GM19035 (cell line): Measurements from ENCODE around the gene SVEP1.
"Not testable (repeated sequence)": the region's sequence is repeated elsewhere in the genome, so short reads cannot be mapped to it uniquely, and the experiment has no call there.

Experiments used
- ATAC-seq: cut with Tn5 transposase; IDR thresholded peaks from one replicate; pipeline ENCODE4 v1.9.1; 2021; ENCODE audit not compliant: unreplicated experiment

SVEP1 gene

DNA sequence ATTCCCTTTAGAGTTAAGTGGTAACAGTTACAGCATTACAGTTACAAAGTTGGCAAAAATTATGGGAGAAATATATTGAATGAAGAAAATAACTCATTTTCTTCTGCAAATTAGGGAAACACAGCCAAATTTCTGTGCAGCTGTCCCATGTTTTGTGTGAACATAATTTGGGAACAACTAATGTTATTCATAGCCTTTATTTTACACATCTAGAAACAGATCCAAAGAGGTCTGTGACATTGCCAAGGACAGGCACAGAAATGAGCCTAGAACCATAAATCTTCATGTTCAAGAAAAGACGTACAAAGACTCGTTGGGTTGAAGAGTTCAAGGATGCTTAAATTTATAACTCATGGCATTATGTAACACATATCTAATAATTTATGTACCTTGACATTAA, 127.8 kb downstream of the SVEP1 start:
- no peak for ATAC-seq

DNA sequence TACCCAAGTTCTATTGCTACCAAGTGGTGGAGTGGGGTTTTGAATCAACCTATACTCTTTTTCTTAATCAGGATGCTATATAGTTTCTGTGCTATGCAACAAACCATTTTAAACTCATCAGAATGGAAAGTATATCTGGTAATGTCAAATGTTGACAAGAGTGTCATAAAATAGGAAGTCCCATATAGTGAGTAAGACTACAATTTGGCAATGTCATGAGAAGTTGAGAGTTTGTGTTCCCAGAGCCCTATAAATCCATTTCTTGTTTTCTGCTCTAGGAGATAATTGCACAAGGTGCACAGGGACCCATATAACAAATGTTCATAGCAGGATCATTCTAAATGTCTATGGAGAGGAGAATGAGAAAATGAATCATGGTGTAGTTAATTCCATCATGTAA, 132.1 kb downstream of the SVEP1 start:
- ATAC-seq: no peak

DNA sequence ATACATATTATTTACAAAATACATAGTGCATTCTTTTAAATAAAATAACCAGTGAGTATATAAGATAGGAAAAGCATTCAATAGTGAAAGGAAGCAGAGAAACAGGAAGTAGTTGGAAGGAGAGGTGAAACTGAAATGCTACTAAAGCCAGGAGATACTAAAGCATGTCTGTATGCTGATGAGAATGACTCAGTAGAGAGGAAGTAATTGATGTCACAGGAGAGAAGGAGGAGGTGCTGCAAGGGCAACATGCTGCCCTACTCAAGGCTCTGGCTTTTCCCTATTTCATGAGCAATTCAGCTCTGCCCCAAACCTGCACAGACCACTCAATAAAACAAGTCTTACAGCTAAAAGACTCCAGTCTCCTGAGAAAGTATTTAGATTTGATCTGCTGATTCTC, 133.4 kb downstream of the SVEP1 start:
- no peak for ATAC-seq

DNA sequence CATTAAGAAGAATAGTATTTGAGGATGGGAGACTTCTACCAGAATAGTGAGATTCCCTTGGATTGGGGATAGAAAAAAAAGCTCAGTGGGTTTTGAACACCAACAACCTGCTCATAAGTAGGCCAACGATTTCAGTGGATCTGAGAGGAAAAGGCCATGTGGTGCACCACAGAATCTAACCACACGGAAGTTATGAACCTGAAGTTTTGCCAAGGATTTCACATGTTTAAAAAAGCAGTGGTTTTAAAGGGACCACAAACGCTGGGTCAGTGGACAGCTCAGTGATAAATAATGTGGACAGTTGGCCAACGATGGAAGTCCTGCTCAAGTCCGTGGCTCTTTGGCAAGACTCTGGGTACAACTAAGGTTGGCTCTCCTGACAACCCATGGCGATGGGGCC, 134.6 kb downstream of the SVEP1 start:
- no peak for ATAC-seq

DNA sequence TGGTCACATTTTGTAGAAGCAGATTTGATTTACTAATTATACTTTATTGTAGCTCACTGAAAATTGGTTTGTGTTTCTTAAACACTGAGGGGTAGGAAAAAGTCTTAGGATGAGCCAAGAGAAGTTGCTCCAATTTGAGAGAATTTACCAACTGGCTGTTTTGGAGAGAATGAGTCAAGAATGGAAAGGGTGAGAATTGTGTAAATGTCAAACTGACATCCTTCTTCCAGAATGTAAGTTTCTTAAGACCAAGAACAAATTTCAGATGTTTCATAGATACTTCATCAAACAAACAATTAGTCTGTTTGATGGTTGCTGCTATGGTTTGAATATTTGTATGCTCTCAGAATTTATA, 135.7 kb downstream of the SVEP1 start:
- no peak for ATAC-seq

DNA sequence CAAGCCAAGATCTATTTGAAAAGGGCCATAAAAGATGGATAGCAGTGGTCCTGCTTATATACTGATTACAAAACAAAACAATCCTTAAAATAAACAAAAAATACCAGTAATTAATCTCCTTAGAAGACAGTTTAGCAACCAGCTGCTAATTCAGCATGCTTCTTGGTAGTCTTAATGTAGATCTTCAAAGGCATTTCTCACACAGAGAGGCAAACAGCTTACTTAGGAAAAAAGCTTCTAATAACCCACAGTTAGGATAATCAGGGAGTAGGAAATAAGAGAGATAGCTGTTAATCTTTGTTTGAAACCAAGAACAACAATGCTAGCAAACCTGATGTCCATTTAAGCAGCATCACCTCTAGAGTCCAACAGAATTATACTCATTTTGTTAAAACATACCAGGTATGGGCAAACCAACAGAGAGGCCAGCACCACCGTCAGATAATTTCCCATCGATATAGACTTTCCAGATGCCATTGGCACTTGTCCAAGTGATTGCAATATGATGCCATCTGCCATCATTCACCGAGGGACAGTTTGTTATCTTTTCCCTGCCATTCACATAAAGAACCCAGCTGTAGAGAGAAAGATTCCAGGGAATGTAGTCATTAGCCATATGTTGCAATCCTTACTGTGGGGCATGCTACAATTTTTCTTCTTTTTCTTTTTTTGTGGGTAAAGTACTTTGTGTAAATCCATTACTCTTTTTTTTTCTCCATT, 136.2 kb downstream of the SVEP1 start:
- ATAC-seq: no peak

DNA sequence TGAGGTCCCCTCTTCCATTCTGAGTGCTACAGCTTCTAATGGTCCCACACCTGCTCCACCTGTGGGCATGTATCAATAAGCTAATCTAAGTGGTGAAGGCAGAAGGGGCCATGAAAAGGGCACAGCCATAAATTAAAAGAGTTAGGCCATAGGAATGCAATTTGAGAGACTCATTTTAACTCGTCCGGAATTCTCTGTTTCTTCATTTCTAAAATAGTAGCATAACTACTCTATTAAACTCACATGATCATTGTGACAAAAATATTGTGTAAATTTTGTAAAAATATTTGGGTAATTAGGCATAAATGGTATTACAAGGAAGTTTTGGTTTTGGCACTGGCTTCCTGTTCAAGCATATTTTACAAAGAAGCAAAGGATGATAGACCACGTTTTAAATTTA, 138.7 kb downstream of the SVEP1 start:
- no peak for ATAC-seq

DNA sequence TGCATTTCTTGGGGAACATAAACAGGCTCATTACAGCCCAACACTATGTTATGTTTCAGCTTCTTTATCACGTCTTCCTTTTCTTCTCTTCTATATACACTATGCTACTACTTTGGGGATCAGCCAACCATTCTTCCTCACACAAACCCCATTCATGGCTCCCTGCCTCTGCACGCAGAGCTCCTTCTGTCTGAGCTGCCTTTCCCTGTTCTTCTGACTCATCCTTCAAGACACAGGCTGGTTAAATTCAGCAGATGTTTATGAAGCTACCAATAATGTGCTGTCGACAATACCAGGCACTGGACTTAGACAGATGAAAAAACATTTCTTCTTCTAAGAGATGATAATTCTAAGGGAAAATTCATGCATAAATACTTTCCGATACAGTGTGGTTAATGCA, 139.4 kb downstream of the SVEP1 start:
- no peak for ATAC-seq

DNA sequence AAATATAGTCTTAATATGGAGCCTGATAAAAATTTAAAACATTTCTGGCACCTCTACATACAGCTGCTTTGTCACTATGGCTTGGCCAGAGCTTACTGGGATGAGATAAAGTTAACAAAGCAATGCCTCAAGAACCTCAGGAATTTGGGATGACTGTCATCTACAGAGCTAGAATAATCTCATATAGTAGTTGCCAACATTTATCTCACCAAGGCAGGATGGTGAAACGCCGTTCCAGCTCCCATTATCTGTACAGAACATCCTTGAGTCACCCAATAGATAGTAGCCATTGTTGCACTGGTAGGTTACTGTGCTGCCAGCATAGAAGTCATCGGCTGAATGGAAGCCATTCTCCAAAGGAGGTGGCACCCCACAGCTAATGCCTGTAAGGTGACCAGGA, 147.3 kb downstream of the SVEP1 start:
- no peak for ATAC-seq

DNA sequence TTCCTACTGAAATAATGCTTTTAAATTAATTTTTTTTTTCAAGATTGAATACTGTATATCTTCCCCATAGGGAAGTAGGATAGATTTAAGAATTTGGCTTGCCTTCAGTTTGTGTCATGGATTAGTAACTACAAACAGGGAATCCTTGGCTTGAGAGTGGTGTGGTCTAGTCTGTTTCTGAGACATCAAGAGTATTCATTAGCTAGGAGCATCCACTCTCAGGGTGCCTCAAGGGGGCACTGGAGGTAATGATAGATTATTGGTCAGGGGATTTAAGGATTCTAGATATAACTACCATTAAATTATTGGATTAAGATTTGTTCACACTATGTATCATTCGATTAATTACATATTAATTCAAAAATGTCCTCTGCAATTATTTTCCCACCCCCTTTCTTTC, 150.1 kb downstream of the SVEP1 start:
- ATAC-seq: no peak

DNA sequence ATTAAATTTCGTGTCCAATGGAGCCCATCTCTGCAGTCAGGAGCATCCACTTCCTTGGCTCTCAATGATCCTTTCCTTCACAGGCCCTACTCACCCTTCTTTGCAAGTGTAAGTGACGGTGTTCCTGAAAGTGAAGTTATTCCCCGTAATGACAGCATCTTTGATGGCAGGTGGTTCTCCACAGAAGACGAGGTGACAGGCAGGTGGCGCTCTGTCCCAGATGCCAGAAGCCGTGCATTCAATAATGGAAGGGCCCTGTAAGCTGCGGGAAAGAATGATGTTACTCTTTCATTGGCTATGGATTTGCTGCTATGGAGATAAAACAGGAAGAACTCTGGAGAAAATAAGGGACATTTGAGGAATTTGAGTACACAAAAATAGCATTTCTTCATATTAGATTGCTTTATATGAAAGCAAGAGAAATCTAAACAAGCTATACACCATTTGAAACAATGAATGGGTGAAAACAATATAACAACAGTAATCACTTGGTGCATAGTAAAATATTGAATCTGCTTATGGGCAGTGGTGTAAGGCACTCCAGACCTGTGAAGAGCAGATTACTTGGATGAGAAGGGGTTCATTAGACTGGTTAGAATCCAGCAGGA, 151.9 kb downstream of the SVEP1 start:
- peak; percentile 65 for ATAC-seq

DNA sequence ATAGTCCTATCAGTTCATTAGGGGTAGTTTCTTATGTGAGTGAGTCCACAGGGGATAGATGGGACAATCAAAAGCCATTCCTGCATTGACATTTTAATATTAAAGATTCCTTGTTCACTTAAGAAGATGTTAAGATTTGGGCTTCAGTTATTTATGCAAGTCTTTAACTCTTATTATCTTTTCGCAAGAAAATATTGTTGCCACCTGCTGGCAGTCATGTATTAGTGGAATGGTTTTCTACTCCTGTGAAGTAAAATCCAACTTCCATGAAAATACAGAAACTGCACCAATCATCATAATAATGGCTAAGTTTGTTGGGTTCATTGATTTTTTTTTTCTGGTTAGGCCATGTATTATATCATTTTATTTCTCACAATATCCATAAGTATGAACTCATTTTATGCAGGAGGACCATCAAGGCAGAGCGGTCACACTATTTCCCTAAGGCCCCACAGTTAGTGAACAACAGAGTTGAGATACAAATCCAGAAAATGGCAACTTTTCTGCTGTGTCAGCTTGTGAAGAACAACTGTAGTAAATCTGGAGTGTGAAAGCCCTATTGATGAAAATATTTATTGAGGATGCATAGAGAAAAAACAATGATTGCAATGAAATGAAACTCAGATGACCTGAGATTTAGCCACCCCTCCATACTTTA, 153.4 kb downstream of the SVEP1 start:
- no peak for ATAC-seq

DNA sequence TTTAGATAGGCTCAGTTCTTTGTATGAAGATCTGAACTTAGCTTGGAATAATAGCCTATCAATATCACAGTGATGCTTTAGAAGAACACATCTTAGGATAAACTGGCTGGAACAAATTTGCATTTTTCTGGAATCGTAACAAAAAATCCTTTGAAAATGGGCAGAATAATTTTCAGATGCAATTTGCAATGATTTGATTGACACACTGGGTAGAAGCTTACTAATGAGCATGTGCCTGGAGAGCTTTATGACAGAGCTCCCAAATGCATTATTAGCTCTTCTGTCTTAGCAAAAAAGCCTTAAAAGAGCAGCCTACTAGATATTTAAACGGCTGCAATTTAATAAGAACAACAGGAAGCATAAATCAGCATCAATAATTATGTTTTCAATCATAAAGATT, 165.1 kb downstream of the SVEP1 start:
- no peak for ATAC-seq

DNA sequence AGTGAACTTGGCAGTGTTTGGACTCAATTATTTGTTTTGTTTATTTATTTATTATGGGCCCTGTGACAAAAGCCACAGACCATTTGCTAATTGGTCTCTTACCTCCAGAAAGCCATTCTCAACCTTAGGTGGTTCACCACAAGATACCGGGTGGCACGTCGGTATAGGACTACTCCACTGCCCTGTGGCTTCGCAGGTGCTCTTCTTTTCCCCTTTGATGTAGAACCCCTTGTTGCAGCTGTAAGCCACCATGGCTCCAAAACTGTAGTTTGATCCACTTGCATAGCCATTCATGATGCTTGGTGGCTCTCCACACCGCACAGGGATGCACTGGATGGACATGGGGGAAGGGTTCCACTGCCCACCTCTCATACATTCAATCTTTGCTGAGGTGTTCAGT, 168.6 kb downstream of the SVEP1 start:
- no peak for ATAC-seq

DNA sequence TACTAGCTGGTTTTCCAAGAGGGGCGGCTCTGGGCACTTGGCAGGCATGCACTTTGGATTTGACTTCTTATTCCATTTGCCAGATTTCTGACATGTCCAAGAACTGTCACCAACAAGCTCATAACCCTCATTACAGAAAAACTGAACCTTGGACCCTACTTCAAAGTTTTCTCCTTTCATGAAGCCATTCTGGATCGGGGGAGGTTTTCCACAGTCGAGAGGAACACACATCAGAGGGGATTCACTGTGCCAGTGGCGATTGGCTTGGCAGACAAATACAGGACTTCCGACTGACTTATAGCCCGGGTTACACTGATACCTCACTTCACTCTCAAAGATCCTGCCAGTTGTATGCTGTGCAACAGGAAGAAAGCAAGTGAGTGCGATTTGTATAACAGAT, 170.9 kb downstream of the SVEP1 start:
- ATAC-seq: no peak

DNA sequence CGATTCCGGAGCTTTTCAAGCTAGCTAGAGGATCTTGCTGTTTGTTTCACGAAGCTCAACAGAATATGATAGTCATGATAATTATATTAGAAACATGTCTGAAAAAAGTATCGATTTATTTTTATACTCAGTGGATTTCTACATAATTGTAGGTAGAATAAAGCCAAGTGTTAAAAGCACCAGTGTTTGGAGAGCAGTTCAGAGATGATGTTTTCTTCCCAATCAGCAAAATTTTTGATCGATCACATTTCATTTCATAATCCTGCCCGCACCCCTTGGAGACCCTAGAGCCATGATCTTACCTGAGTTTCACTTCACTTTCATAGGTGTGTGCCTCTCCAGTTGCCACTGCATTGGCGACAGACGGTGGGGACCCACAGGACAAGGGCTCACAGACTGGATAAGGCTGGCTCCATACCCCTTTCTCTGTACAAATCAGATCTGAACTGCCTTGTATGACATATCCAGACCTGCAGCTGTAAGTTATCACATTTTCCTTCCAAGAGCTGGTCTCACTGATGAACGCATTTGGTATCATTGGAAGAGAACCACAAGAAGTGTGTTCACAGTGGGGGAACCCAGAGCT, 173.6 kb downstream of the SVEP1 start:
- no peak for ATAC-seq

DNA sequence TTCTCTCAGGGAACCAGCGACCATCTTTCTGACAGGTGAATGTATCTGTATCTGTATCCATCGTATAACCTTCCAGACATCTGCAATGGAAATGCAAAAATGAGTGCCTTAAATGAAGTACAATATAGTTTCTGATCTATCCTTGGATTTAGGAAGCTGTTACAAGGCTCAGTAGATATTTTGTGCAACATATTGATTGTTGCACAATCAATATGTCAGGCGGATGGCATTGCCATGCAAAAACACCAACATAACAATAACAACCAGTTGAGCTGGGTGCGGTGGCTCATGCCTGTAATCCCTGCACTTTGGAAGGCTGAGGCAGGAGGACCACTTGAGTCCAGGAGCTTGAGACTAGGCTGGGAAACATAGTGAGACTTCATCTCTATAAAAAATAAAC, 175.1 kb downstream of the SVEP1 start:
- ATAC-seq: no peak

DNA sequence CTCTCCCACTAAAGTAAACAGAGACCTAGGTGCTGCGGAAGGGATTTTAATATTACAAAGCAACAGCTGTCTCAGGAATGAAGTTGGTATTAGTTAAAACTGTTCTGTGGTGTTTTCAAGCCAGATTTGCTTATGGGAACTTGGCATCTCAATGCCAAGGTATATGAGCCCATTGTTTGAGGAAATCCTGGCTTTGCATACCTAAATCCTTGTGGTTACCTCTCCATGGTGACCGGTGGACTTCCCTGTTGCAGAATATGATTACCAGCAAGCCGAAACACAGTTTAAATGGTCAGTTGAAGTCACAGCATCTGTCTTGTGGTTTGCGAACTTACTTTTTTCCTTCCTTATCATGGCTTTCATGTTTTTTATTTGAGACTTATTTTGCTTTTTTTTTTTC, 179.6 kb downstream of the SVEP1 start:
- no peak for ATAC-seq

DNA sequence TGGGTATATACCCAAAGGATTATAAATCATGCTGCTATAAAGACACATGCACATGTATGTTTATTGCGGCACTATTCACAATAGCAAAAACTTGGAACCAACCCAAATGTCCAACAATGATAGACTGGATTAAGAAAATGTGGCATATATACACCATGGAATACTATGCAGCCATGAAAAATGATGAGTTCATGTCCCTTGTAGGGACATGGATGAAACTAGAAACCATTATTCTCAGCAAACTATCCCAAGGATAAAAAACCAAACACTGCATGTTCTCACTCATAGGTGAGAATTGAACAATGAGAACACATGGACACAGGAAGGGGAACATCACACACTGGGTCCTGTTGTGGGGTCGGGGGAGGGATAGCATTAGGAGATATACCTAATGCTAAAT, 180.5 kb downstream of the SVEP1 start:
- ATAC-seq: not testable (repeated sequence)

DNA sequence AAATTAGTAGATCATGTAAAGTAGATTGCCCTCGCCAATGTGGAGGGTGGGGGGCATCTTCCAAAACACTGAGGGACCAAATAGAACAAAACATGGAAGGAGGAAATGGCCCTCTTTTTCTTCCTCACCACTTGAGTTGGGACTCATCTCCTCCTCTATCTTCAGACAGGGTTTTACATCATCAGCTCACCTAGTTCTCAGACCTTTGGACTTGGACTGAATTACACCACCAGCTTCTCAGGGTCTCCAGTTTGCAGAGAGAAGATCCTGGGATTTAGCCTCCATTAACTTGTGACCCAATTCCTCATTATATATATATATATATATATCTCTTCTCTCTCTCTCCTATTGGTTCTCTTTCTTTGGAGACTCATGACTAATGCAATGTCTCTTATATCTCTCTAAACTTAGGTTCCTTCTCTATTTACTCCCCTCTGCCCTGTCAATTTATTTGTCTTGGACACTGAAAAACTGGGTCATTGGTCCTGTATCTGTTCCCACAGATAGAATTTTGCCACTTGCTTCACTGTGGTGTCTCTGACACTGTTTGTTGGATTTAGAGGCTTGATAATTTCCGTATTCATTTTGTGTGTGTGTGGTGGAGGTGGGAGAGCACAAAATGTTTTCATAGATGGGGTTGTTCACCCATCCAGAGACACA, 187.6 kb downstream of the SVEP1 start:
- ATAC-seq: no peak

DNA sequence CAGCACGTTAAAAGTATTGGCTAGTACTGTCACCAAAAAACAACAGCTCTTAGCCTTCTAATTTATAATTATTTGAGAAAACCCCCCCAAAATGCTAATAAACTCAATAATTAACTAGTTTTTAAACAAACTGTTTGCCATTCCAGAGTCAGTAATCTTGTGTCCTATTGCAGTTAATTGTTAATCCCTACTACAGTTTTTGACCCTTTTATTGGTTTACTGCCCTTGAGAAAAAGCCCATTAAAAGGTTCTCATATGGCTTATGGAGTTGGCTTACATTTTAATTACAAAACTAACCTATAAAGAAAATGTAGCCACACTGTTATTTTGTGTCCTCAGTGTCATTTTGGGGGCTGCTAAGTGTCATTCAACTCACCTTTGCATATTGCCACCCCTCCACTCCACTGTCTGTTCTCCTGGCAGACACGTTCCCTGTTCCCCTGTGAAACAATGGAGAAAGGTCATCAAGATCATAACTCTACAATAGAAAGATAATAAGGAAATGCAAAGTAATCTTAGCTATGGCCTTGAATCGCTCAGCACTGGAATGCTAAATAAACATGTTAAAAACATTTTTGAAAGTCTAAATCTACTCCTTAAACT, 190.3 kb downstream of the SVEP1 start:
- no peak for ATAC-seq
